CD4-positive, alpha-beta T cell treated with Interleukin-6 at 100 ng/mL for 8 hours (primary cell): ENCODE results near the gene DCAKD.
"Not testable (repeated sequence)": the region's sequence is repeated elsewhere in the genome, so short reads cannot be mapped to it uniquely, and the experiment has no call there.

Experiments
- DNase-seq: peaks from one replicate; pipeline ENCODE4 v3.0.0-alpha.2; 2020; ENCODE audit warnings: mixed read lengths, low spot score

DCAKD gene

GRCh38 chr17:45063198-45063597 is 11.8 kb upstream of the DCAKD start:
- DNase-seq, result no peak

DNA sequence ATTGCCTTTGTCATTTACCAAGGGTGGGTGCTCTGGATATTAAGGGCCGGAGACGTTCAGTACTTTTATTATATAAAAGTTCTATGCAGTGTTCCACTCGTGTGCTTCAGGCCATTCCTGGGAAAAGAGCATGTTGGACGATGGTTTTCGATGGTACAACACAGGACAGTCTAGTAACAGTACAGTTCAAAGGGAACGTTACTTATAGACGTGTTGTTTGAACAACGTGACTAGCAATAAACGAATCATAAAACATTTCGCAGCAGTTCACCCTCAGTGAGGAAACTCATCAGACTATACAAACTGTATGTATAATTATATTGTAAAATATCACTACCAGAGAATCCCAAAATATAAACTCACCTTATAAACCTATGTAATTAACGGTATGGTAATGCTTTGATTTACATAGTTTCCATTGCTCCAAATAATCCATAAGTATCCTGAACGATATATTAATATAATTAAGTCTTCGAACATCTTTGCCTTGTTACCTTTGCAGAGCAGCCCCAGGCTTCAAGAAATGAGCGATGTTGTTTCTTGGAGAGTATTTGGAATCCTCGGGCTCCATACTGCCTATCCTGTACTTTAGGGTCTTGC is 10.3 kb upstream of the DCAKD start:
- no peak for DNase-seq

- peak; percentile 97 for DNase-seq
Observed at GRCh38 chr17:45060797-45061605, 9.6 kb upstream of the DCAKD start, which contains the start of gene NMT1. TSS of gene NMT1 (plus strand) at chr17:45061317. CDS start at chr17:45061330, 13 bp downstream.

DNA sequence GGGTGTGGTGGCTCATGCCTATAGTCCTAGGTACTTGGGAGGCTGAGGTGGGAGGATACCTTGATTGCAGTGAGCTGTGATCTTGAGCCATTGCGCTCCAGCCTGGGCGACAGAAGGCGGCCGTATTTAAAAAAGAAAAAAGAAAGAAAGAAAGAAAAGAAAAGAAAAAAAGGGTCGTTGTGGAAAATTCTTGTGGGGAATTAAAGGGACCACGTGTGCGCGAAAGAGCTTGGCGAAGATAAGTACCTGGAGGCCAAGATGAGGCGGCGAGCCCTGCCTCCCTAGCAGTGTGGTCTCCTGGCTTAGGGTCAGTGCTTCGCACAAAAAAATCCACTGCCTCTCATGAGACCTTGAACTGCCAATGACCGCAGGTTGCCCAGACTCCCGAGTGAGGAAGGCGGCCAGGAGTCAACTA is 9.0 kb upstream of the DCAKD start:
- DNase-seq, result no peak

DNA sequence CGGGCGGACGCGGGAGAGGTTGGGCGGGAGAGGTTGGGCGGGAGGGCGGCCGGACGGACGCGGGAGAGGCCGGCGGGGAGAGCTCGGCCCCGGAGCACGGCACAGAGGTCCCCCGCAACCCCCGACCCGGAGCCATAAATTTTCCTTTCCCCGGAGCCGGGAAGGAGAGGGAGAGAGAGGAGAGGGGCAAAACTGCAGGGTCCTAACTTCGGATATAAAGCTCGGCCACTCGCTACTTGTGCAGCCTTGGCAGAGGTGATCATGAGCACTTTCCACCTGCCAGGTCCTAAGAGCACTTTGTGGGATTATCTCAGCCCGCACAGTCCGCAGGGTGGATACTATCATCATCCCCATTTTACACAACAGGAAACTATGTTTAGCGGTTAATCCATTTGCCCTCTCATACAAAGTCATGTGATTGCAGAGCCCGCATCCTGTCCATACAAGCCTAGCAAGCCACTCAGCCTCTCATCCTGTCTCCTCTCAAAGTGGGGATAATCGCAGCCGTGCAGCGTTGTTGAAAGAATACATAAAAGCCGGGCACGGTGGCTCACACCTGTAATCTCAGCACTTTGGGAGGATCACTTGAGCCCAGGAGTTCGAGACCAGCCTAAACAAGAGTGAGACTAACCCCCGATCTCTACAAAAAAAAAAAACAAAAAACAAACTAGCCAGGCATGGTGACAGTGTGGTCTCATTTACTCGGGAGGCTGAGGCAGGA is 780 bp upstream of the DCAKD start:
- DNase-seq, result peak; percentile 62

GRCh38 chr17:45051720-45052051 is 254 bp upstream of the DCAKD start:
- not testable (repeated sequence) for DNase-seq

DNA sequence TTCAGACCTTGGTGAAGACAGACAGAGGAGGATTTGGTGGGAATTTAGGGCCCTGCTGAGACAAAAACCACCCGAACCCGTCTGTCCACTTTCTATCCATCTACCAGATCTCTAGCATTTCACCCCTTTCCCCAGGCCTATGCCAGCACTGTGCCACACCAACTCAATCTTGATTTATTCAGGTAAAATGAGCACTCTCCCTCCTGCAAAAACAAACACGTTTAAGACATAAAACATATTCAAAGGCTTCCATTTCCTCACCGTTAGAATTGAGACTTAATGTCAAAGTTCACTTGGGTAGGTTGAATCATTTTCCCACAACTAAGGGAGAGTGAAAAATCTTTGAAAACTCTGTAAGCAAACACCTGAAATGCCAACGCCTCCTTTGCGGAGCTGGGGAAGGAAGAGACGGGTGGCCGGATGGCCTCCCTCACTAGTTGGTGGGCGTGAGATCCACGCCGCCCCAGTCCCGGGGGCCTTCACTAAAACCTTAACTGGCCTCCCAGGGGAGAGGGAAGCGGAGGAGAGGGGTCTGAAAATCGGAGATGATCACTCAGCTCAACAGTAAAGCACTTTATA is 862 bp downstream of the DCAKD start:
- peak; percentile 16 for DNase-seq

DNA sequence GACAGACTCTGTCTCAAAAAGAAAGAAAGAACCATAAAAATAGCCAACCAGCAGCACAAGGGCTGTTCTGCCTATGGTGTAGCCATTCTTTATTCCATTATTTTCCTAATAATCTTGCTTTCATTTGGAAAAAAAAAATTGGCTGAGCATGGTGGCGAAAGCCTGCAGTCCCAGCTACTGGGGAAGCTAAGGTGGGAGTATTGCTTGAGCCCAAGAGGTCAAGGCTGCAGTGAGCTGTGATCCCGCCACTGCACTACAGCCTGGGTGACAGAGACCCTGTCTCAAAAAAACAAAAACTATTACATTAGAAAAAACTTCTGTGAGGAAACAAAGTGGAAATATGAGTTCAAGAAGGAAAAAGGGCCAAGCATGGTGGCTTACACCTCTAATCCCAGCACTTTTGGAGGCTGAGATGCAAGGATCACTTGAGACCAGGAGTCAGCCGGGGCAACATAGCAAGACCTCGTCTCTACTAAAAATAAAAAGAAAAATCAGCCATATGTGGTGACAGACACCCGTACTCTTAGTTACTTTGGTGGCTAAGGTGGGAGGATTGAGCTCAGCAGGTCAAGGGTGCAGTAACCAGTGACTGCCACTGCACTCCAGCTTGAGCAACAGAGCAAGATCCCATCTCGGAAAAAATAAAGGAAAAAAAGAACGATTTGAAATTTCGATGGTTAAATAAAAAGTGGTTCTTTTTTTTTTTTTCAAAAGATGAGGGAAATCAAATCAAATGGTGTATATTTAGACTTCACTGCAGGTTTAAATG is 2.5 kb downstream of the DCAKD start:
- DNase-seq, result no peak

DNA sequence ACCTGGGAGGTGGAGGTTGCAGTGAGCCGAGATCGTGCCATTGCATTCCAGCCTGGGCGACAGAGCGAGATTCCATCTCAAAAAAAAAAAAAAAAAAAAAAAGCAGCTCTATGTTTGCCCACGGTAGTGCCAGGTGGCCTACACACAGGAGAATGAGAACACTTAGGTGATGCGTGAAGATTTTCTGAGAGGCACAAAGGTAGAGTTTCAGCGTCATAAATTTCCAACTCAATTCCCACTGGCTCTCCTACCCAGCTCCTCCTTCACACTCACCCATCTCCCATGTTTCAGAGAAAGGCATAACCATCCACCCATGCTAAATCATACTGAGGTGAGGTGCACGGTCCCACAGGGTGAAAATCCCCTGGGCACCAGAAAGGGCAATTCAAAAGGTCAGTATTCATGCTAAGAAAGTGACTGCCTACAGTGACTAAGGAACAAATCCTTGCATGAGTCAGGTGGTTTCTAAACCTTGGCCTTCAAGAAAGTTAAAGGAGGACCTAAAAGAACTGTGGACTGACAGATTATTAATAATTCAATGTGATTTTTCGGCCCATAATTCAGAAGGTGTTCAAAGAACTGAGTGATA is 4.8 kb downstream of the DCAKD start:
- no peak for DNase-seq

DNA sequence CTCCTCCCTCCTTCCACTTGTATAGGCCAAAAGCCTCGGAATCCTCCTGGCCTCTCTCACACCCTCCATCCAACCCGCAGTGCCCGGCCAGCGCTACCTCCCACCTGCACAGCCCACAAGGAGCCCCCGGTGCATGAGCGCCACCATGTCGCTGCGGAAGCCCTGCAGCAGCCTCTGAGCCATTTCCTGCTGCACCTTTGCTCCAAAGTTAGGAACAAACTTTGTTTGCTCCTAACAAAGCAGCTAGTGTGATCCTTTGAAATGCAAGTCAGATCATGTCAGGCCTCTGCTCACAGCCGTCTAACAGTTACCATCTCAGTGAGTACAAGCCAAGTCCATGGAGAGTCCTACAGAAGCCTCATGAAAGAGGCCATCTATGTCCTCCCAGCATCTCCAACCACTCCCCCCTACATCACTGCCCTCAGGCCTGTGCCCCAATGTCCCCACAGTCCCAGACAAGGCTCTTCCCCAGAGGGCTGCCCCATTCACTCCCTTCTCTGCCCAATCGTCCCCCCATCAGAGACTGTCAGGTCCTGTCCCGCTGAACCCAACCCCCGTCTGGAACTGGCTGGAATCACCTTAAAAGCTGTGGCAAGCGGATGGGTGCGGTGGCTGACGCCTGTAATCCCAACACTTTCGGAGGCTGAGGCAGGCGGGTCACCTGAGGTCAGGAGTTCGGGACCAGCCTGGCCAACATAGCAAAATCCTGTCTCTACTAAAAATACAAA is 7.5 kb downstream of the DCAKD start:
- no peak for DNase-seq

DNA sequence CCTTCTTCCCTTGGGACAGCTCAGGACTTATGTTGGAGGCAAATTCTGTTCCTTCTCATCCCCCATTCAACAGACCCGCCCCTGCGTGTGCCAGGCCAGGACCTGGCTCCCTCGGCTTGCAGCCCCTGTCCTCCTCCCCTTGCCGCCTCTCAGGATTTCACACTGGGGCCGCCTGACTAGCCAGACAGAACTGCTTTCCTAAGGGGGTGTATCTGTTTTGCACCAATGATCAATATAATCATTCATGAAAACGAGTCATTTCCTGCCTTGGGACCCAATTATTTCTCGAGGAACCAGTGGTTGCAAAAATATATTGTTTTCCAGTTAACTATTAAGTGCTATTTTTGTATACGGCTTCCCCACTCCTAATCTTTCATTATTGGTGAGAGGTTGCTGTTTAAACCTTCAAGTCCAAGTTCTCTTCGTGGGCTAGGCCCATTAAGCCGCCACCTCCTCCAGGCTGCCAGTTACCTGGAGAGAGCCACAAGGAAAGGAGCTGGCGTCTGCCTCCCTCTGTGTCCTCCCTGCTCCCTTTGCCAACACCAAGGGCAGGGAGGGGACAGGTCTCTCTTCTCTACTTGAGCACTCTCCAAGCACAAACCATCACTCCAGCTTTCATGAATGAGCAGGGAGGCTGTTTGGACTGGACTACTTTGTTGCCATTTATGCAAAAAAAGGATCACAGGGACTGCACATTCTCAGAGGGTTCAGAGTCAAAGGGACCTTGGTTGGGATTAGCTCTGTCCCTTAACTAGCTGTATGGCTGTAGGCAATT is 8.9 kb downstream of the DCAKD start:
- DNase-seq, result no peak

- DNase-seq, result no peak
Observed at GRCh38 chr17:45040459-45040858, 11.0 kb downstream of the DCAKD start.

DNA sequence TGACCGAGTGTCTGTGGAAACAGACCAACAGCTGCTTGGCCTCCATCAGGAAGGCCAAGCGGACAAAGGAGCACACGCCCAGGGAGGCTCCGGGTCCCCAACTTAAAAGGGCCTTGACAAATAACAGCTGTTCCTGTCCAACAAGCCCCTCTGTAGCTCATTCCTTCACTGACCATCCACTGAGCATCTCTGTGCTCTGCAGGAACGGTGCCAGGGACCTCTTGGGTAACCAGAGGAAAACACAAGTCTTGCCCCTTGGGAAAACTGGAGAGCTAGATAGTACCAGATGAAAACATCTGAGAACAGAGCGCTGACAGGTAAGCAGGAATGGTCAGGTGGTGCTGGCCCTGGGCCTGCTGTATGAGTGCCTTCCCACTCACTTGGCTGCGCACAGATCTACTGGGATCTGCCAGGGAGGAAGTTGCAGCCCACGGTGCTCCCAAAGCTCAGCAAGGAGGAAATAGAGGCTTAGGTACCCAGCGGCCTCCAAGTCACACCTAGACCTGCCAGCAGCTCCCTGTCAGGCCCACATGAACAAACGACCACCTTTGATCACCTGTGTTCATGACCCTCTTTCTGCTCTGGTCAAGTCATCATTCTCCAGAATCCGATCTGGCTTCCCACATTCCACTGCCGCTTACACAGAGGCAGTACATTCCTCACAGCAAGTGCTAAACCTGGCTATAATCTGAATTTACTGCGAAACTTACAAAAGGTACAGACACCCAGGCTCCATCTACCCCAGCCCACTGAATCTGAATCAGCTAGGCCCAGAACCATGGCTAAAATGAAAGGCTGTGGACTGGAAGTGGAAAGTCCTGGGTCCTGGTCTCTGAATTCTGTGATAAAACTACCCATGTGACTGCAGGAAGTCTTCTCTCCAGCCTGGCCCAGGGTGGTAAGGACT is 12.5 kb downstream of the DCAKD start:
- DNase-seq, result no peak

GRCh38 chr17:45036691-45037090 is 14.7 kb downstream of the DCAKD start:
- no peak for DNase-seq

DNA sequence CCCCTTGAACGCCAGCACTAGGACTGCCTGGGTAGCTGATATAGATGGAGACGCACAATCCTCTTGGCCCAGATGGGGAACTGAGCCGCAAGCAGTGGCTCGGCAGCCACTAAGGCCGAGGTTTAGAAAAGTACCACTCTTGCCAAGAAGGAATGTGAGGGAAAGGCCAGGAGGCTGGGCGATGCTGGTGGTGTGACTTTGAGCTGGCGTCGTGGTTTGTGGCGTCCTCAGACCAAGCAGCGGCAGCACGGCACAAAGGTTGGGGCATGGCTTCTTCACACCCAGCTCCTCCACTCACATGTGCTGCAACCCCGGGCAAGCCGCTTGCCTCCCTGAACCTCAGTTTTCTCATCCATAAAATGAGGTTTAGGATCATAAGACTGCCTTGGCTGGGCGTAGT is 15.6 kb downstream of the DCAKD start:
- no peak for DNase-seq

GRCh38 chr17:45034599-45034998 is 16.8 kb downstream of the DCAKD start:
- DNase-seq, result no peak

- no peak for DNase-seq
Observed at GRCh38 chr17:45032174-45032541, 19.3 kb downstream of the DCAKD start.

- DNase-seq, result no peak
Observed at GRCh38 chr17:45031231-45032173, 19.9 kb downstream of the DCAKD start.
